Fibroblast of mammary gland (primary cell): ENCODE data around the gene SUN2.

Experiments
- DNase-seq: peaks from one replicate; pipeline ENCODE4 v3.0.0-alpha.2; 2010; ENCODE audit warnings: low read depth
- H3K4me3 ChIP-seq: 2 replicates; pipeline ENCODE4 v1.5.1; 2011; ENCODE audit warnings: low read depth, mild to moderate bottlenecking, low read length, moderate library complexity; ENCODE audit not compliant: control insufficient read depth
- CTCF ChIP-seq: conservative IDR thresholded peaks from 2 replicates; pipeline ENCODE4 v1.5.1; 2011; ENCODE audit warnings: low read depth, low read length, inconsistent platforms; ENCODE audit not compliant: control insufficient read depth, insufficient read depth

Gene SUN2

GRCh38 chr22:38748487-38749136 lies 7.2 kb downstream of the SUN2 start:
- DNase-seq, result no peak
- no peak for TF ChIP-seq CTCF
- no peak overlapping the region for H3K4me3 ChIP-seq

GRCh38 chr22:38745676-38746460 lies 9.9 kb downstream of the SUN2 start:
- no peak overlapping the region for H3K4me3 ChIP-seq
- no peak for TF ChIP-seq CTCF

GRCh38 chr22:38744981-38745380 lies 10.8 kb downstream of the SUN2 start:
- no peak for TF ChIP-seq CTCF
- H3K4me3 ChIP-seq, result no peak overlapping the region
- DNase-seq, result peak; percentile 50

More at GRCh38 chr22:38745676-38746460, 9.9 kb downstream of the SUN2 start:
- no peak for DNase-seq

- DNase-seq, result no peak
- no peak overlapping the region for H3K4me3 ChIP-seq
- TF ChIP-seq CTCF, result no peak
Measured at GRCh38 chr22:38742176-38742942, 13.4 kb downstream of the SUN2 start.

GRCh38 chr22:38741576-38741975 lies 14.2 kb downstream of the SUN2 start:
- no peak for DNase-seq
- no peak overlapping the region for H3K4me3 ChIP-seq
- no peak for TF ChIP-seq CTCF

GRCh38 chr22:38741166-38741565 lies 14.6 kb downstream of the SUN2 start:
- no peak overlapping the region for H3K4me3 ChIP-seq
- no peak for TF ChIP-seq CTCF
- DNase-seq, result no peak
